Measurements from ENCODE around the gene PHACTR1. TPM values are rescaled to one million over a fixed set of nuclear protein-coding genes. Genes with fewer than 3 reads are reported as not detected.

The PHACTR1 gene
- total and polyA plus RNA-seq, 2 of the 4 experiments (the other 2 are of a cell fraction), result not detected

GRCh38 chr6:12766365-12766764 is 49.8 kb downstream of the PHACTR1 start:
- no peaks in the 10 kb centered on the region for H3K36me3 ChIP-seq (ENCODE audit: control insufficient read depth, insufficient read depth, low read length)
- no peak overlapping the region for H2BK5ac ChIP-seq (ENCODE audit: low read depth, low read length, poor library complexity, severe bottlenecking)
- no peak overlapping the region for H3K27ac ChIP-seq (ENCODE audit: insufficient read depth, low read length)
- H2AK9ac ChIP-seq (replicated peaks; ENCODE audit: low read depth, low read length, poor library complexity), result no peak overlapping the region
- in situ Hi-C loops (cut with MboI; ENCODE audit: low sequenced_read_pairs), result no loop called here
- H3K4me1 ChIP-seq (ENCODE audit: control insufficient read depth, insufficient read depth, low read length), result no peaks in the 10 kb centered on the region
- H3K79me1 ChIP-seq (ENCODE audit: low read depth in 1 of 2, low read length in 2 of 2), result no peaks in the 10 kb centered on the region
- no peak overlapping the region for H3K4me3 ChIP-seq (ENCODE audit: insufficient read depth, low read depth, low read length)
- H3K23ac ChIP-seq (ENCODE audit: low read depth, low read length), result no peak overlapping the region
- WGBS, 2 experiments (ENCODE audit: extremely low coverage in 2 of 2, insufficient read length in 1 of 2), result no CpG with 5 or more reads among the region's 3 CpGs
- POLR2A ChIA-PET (ENCODE audit: unreplicated experiment), result no interaction called here
- H2BK120ac ChIP-seq (ENCODE audit: low read depth, low read length), result no peak overlapping the region
- peaks cover 12% of the 10 kb centered on the region for H3K9me3 ChIP-seq (ENCODE audit: control insufficient read depth, insufficient read depth, low read length)
- H2BK15ac ChIP-seq (ENCODE audit: low read depth, low read length), result no peak overlapping the region
- H3K18ac ChIP-seq (ENCODE audit: low read depth, low read length), result no peak overlapping the region
- no peak for DNase-seq
- H4K5ac ChIP-seq (ENCODE audit: low read depth, low read length), result no peak overlapping the region
- BruUV-seq (replicated peaks), result no TSS peak
- no peak overlapping the region for H4K8ac ChIP-seq (ENCODE audit: low read depth in 2 of 2, low read length in 2 of 2)
- no peaks in the 10 kb centered on the region for H4K20me1 ChIP-seq (ENCODE audit: insufficient read depth, low read length)
- no peak overlapping the region for H2AK5ac ChIP-seq (ENCODE audit: low read depth, low read length)
- intact Hi-C loops (cut with micrococcal nuclease), result no loop called here
- H3K56ac ChIP-seq (ENCODE audit: extremely low read depth, insufficient read depth, low read length), result no peak overlapping the region
- no peaks in the 10 kb centered on the region for H3K9me1 ChIP-seq (ENCODE audit: insufficient read depth, low read length)
- TF ChIP-seq FOS (IDR thresholded peaks at IDR 0.05; ENCODE audit: low read depth, low read length), result no peak
- TF ChIP-seq CHD1 (IDR thresholded peaks at IDR 0.05; ENCODE audit: low read depth, low read length), result no peak
- no peak for TF ChIP-seq SMC3 (IDR thresholded peaks at IDR 0.05; ENCODE audit: low read depth, low read length)
- TF ChIP-seq USF2 (IDR thresholded peaks at IDR 0.05; ENCODE audit: low read depth, low read length), result no peak
- no peak for TF ChIP-seq NFE2L2 (IDR thresholded peaks at IDR 0.05; ENCODE audit: low read depth, low read length)
- TF ChIP-seq MXI1 (IDR thresholded peaks at IDR 0.05; ENCODE audit: borderline replicate concordance, low read depth, low read length), result no peak
- TF ChIP-seq CTCF (conservative IDR thresholded peaks at IDR 0.05; ENCODE audit: low read depth, low read length), result no peak
- TF ChIP-seq RAD21 (IDR thresholded peaks at IDR 0.05; ENCODE audit: low read length), result no peak
- no peak for TF ChIP-seq CEBPB (IDR thresholded peaks at IDR 0.05; ENCODE audit: low read depth, low read length)
- no peak for TF ChIP-seq MAZ (IDR thresholded peaks at IDR 0.05; ENCODE audit: borderline replicate concordance, low read depth, low read length)
- CTCF ChIA-PET, result no interaction called here
- dilution Hi-C loops (cut with HindIII; ENCODE audit: low sequenced_read_pairs, unreplicated experiment), result no loop called here
- no peak overlapping the region for H4K91ac ChIP-seq (ENCODE audit: insufficient read depth, low read depth, low read length)
- no peak overlapping the region for H3K4ac ChIP-seq (ENCODE audit: low read depth, low read length)
- H3K27me3 ChIP-seq (ENCODE audit: control insufficient read depth, insufficient read depth, low read length), result no peaks in the 10 kb centered on the region
- no peak for ATAC-seq (ENCODE audit: low read depth)
- no peak overlapping the region for H2BK20ac ChIP-seq (ENCODE audit: low read depth, low read length)
- H3K14ac ChIP-seq (replicated peaks; ENCODE audit: low read depth, low read length), result no peak overlapping the region
- H2AFZ ChIP-seq (replicated peaks; ENCODE audit: low read length, poor library complexity), result no peak overlapping the region
- H3K9ac ChIP-seq (ENCODE audit: low read depth, low read length), result no peak overlapping the region
- no peak overlapping the region for H3K4me2 ChIP-seq (ENCODE audit: low read depth, low read length)
